Measurements from ENCODE around the gene FMN1.
"Not testable (repeated sequence)": the region's sequence is repeated elsewhere in the genome, so short reads cannot be mapped to it uniquely, and the experiment has no call there.

Gene FMN1

DNA sequence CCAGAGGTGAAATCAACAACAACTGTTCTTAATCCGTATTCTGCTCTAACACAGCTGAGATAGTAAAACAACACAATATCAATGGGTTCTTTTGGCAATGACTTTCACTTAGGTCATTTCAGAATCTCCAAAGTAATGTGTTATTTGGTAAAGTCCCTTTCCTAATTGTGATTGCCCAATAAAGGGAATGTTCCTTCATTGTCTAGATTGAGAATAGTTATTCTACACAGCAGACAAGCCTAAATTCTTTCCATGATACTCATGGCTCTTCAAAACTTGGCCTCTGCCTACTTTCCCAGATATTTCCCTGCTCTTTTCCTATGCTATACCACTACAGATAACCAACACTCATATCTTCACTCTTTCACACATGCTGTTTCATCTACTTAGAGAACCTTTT lies 219.8 kb downstream of the FMN1 start:
- DNase-seq (ENCODE audit: low read depth in 1 of 2, low spot score in 1 of 2): no peak

DNA sequence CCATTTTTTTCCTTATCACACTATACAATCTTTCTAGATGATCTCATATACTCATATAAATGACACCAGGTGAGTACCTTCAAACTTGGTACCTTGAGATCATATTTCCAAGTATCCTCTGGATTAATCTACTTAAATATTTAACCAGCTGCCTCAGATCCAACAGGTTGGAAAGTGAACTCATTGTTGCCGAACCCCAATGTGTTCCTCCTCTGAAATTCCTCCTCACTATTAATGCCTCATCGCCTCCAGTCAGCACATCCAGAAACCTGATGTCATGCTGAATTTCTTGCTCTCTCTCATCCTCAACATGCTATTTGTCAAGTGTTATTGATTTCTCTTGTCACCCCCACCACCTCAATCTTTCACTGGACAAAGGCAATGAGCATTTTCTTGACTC lies 221.8 kb downstream of the FMN1 start:
- in situ Hi-C loops (cut with HindIII; ENCODE audit: low pct_unique_long_range_greater_than_20kb, low sequenced_read_pairs): no loop called here
- DNase-seq (ENCODE audit: low read depth in 1 of 2, low spot score in 1 of 2): no peak
- no peak for TF ChIP-seq JUND (IDR thresholded peaks at IDR 0.05; ENCODE audit: low read depth)

More for the DNA sequence above, 219.8 kb downstream of the FMN1 start:
- no peak for TF ChIP-seq JUND (IDR thresholded peaks at IDR 0.05; ENCODE audit: low read depth)
- in situ Hi-C loops (cut with HindIII; ENCODE audit: low pct_unique_long_range_greater_than_20kb, low sequenced_read_pairs): no loop called here

DNA sequence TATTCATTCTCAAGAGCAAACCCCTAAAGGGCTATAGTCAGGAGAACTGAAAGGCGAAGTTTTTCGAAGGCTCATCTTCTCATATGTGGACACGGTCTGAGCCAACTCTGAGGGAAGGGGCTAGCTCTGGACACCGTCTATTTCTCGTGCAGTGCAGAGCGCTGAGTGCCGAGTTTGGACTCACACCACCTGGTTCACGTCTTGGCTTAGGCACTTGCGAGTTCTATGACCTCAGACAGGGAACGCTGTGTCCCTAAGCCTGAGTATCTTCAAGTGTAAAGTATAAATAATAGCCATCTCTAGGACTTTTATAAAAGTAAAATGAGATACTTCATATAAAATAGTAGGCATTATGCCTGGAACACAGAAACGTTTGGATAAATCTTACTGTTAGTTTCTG lies 223.7 kb downstream of the FMN1 start:
- TF ChIP-seq JUND (IDR thresholded peaks at IDR 0.05; ENCODE audit: low read depth): no peak
- DNase-seq (ENCODE audit: low read depth in 1 of 2, low spot score in 1 of 2): no peak
- in situ Hi-C loops (cut with HindIII; ENCODE audit: low pct_unique_long_range_greater_than_20kb, low sequenced_read_pairs): no loop called here

DNA sequence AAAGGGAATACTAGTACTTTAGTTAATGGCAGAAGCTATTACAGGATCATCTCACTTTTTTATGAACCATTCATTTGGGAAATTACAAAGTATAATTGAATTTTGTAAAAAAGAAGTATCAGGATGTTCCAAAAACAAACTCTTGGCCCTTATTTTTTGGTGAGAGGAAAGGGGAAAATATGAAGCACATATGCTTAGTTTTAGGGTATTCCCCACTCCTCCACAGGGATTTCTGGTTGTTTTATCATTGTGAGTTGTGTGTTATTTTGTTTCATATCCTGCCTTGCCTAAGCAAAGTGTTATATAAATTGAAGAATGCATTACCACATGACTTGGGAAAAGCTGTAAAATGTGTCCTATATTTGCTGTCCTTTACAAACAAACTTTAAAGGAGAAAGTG lies 227.0 kb downstream of the FMN1 start:
- DNase-seq (ENCODE audit: low read depth in 1 of 2, low spot score in 1 of 2): no peak
- in situ Hi-C loops (cut with HindIII; ENCODE audit: low pct_unique_long_range_greater_than_20kb, low sequenced_read_pairs): no loop called here
- TF ChIP-seq JUND (IDR thresholded peaks at IDR 0.05; ENCODE audit: low read depth): no peak

DNA sequence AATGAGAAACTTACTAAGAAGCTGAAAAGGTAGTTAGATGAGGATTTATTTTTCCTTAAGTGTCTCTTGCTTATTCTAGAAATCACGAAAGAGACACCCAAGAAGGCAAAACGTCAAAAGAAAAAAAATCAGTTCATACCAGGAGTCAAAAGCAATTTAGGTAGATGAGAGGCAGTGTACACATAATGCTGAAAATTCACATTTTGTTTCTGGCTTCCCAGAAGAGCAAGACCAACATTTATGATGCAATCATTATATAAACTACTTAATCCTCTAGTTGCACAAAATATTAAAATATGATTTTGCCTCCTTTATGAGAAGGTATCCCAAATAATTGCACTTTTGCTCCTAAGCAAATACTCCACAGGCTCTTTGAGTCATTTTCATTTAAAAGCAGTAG lies 228.0 kb downstream of the FMN1 start:
- TF ChIP-seq JUND (IDR thresholded peaks at IDR 0.05; ENCODE audit: low read depth): no peak
- in situ Hi-C loops (cut with HindIII; ENCODE audit: low pct_unique_long_range_greater_than_20kb, low sequenced_read_pairs): no loop called here
- no peak for DNase-seq (ENCODE audit: low read depth in 1 of 2, low spot score in 1 of 2)

DNA sequence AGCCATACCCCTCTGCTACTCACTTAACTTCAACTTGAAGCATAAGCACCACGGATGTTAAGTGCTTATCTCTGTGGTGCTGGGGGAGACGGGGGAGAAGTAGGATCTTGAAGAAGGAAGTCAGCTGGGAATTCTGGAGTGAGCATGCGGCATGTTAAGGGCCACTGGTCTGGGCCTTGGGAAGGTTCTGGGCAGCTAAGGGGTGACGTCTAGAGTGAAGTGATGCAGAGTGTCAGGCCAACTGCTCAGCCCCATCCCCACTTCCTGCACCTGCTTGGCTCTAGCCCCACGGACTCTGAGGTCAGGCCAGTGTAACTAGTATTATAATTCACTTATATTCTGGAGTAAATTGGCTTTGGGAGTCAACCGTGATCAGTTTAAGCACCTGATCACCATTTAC lies 228.6 kb downstream of the FMN1 start:
- no peak for DNase-seq (ENCODE audit: low read depth in 1 of 2, low spot score in 1 of 2)
- in situ Hi-C loops (cut with HindIII; ENCODE audit: low pct_unique_long_range_greater_than_20kb, low sequenced_read_pairs): no loop called here
- TF ChIP-seq JUND (IDR thresholded peaks at IDR 0.05; ENCODE audit: low read depth): no peak

DNA sequence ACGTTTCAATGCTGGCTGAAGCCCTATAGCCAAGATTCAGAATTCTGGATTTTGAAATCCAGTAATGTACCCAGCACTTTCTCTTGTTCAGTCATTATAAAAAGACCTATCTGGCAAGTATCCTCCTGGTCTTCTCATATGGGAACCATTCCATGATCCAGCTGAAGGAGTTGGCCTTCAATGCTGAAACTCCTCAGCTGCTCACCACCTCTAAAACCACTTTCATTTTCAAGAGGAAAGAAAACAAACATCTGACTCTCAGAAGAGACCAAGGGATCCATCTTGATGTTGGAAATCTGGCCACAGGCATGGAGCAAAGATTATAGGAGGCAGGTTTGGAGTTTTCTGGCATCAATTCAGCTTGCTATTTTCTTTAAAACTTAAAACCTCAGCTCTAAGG lies 235.4 kb downstream of the FMN1 start:
- TF ChIP-seq JUND (IDR thresholded peaks at IDR 0.05; ENCODE audit: low read depth): no peak
- in situ Hi-C loops (cut with HindIII; ENCODE audit: low pct_unique_long_range_greater_than_20kb, low sequenced_read_pairs): no loop called here
- DNase-seq (ENCODE audit: low read depth in 1 of 2, low spot score in 1 of 2): no peak

DNA sequence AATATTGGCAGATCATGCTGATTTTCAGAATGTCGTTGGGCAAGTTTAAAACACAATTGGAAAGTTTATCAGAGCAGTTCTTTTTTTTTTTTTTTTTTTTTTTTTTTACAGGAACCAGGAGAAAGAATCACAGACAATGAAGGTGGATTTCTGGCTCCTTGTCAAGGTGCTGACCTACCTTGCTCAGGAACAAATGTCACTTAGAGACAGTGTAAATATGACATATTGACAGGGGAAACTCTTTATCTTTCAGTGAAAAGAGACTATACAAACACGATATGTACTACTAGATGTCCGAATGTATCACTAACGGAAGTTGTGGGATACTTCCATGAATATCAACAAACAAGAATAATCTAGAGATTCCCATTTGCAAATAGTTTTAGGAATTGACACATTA lies 237.3 kb downstream of the FMN1 start:
- in situ Hi-C loops (cut with HindIII; ENCODE audit: low pct_unique_long_range_greater_than_20kb, low sequenced_read_pairs): no loop called here
- no peak for DNase-seq (ENCODE audit: low read depth in 1 of 2, low spot score in 1 of 2)
- TF ChIP-seq JUND (IDR thresholded peaks at IDR 0.05; ENCODE audit: low read depth): no peak

DNA sequence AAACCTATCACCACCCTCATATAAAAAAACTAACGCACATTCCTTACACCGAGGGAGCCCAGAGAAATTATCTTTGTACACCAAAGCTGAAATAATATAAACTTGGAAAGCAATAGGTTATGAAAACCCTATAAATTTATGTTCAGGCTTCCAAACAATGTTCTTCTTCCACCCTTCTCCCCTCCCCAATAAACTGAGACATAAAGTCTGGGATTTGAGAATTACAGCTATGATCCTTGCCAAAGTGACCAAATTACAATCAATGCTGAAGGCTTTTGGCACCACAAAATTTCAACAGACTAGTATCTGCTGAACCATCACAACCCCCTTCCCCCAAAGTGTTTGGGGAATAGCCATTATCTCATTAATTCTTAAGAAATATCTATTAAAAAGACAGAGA lies 237.8 kb downstream of the FMN1 start:
- in situ Hi-C loops (cut with HindIII; ENCODE audit: low pct_unique_long_range_greater_than_20kb, low sequenced_read_pairs): no loop called here
- TF ChIP-seq JUND (IDR thresholded peaks at IDR 0.05; ENCODE audit: low read depth): no peak
- no peak for DNase-seq (ENCODE audit: low read depth in 1 of 2, low spot score in 1 of 2)

DNA sequence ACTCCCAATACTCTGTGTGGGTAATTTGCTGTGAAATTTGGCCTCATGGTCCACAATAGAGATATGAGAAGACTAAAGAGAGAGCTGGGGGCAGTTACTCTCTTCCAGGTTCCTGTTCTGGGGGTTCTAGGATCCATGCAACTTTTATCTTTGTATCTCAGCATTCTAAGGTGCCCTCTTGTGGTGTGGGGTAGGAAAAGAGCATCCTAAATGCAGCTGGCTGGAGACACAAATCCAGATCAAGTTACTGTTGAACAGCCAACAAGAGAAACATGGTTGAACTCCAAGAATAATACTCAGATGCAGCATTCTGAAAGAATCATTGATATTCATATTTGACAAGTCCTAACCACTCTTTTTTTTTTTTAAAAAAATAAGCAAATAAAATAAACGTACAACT lies 238.5 kb downstream of the FMN1 start:
- in situ Hi-C loops (cut with HindIII; ENCODE audit: low pct_unique_long_range_greater_than_20kb, low sequenced_read_pairs): no loop called here
- no peak for TF ChIP-seq JUND (IDR thresholded peaks at IDR 0.05; ENCODE audit: low read depth)
- peak in 1 of 2 experiments; percentile 48 for DNase-seq (ENCODE audit: low read depth in 1 of 2, low spot score in 1 of 2)

DNA sequence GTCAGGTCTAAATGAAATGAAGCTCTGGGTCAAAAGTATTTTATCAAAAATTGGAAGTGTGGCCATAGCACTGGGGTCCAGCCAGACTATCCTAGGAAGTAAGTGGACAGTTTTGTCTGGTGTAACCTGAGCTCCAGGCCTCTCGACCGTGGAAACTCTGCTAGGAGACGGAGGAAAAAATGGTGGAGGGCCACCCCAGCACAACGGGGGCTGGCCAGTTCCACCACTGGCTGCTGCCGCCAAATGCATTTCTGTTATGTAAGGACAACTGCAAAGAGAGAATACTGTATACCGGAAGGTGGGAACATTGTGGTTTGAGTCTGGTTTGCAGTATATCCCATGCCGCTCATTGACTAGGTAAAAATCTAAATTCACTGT lies 241.0 kb downstream of the FMN1 start:
- in situ Hi-C loops (cut with HindIII; ENCODE audit: low pct_unique_long_range_greater_than_20kb, low sequenced_read_pairs): no loop called here
- no peak for DNase-seq (ENCODE audit: low read depth in 1 of 2, low spot score in 1 of 2)
- no peak for TF ChIP-seq JUND (IDR thresholded peaks at IDR 0.05; ENCODE audit: low read depth)

DNA sequence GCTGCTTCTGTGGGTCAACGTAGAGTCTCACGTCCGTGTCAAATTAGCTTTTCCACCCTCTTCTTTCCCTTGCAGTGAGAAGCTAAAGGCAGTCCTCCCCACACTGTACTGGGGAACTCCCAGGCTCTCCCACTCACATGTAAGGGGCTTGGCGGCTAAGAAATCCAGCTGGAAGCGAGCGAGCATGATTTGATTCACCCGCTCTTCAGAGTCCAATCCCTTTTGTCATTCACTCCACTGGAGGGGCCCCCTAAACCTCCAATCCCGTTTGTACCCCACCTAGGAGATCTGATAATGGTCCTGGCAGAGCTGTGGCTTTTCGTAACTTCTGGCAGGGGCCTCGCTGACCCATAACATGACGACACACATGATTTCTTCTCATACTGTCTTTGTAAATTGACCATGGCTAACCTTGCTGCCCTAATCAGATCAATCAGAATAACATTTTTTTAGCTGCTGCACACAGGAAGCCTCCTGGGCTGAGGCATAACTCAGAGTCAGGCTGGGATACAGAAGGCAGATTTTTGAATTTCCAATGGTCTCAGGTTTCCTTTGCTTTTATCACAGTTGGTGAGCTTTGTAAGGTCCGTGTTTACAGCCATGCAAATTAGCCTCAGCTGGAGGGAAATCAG lies 241.5 kb downstream of the FMN1 start:
- no peak for TF ChIP-seq JUND (IDR thresholded peaks at IDR 0.05; ENCODE audit: low read depth)
- in situ Hi-C loops (cut with HindIII; ENCODE audit: low pct_unique_long_range_greater_than_20kb, low sequenced_read_pairs): no loop called here
- DNase-seq (ENCODE audit: low read depth in 1 of 2, low spot score in 1 of 2): no peak

DNA sequence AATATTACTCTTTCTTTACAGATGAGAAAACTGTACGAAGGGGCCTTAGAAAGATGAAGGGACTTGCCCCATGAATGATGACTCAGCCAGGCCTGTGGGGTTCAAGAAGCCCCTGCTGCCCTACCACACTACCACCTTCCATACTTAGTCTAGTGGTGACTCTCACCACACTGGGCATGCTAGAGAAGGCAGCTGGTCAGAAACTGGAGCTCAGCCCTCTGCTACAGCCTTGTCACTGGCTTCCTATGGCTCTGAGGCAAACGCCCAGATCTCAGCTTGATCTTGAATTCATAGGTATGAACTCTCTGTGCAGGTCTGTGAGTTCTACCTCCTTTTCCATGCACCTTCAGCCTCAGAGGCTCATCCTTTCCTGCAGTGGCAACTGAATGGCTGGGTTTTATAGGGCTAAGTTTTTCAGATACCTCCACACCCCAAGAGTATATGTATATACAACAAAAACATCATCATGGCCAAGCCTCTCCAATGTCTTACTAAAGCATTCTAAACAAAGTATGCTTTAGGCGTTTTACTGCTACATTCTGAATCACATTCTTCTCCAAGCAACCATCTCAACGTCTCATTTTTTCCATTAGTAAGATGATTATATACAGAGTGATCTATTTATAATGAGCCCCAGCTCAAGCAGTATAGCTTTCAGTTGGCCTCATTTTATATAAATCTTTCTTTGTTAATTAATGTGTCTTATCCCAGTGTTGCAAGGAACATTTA lies 242.6 kb downstream of the FMN1 start:
- no peak for DNase-seq (ENCODE audit: low read depth in 1 of 2, low spot score in 1 of 2)
- TF ChIP-seq JUND (IDR thresholded peaks at IDR 0.05; ENCODE audit: low read depth): no peak
- in situ Hi-C loops (cut with HindIII; ENCODE audit: low pct_unique_long_range_greater_than_20kb, low sequenced_read_pairs): no loop called here

DNA sequence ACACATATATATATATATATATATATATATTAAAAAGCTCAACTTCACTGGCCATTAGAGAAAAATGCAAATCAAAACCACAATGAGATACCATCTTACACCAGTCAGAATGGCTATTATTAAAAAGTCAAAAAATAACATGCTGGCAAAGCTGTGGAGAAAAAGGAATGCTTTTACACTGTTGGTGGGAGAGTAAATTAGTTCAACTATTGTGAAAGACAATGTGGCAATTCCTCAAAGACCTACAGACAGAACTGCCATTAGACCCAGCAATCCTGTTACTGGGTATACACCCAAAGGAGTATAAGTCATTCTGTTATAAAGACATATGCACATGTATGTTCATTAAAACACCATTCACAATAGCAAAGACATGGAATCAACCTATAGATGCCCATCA lies 244.5 kb downstream of the FMN1 start:
- DNase-seq (ENCODE audit: low read depth in 1 of 2, low spot score in 1 of 2); in situ Hi-C loops (cut with HindIII; ENCODE audit: low pct_unique_long_range_greater_than_20kb, low sequenced_read_pairs): not testable (repeated sequence)

Measured in T47D (cell line).